ENCODE measurements around the gene C1orf56.

C1orf56 gene

GRCh38 chr1:151024540-151025146 lies 22.9 kb upstream of the C1orf56 start:
- peak; percentile 39 for DNase-seq (ENCODE audit: low read depth)
- TF ChIP-seq, protein P1, sequence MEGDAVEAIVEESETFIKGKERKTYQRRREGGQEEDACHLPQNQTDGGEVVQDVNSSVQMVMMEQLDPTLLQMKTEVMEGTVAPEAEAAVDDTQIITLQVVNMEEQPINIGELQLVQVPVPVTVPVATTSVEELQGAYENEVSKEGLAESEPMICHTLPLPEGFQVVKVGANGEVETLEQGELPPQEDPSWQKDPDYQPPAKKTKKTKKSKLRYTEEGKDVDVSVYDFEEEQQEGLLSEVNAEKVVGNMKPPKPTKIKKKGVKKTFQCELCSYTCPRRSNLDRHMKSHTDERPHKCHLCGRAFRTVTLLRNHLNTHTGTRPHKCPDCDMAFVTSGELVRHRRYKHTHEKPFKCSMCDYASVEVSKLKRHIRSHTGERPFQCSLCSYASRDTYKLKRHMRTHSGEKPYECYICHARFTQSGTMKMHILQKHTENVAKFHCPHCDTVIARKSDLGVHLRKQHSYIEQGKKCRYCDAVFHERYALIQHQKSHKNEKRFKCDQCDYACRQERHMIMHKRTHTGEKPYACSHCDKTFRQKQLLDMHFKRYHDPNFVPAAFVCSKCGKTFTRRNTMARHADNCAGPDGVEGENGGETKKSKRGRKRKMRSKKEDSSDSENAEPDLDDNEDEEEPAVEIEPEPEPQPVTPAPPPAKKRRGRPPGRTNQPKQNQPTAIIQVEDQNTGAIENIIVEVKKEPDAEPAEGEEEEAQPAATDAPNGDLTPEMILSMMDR (IDR thresholded peaks at IDR 0.05; ENCODE audit: low read depth, low read length, missing control alignments): peak; percentile 81
- H3K4me3 ChIP-seq (ENCODE audit: low read depth, low read length): no peak overlapping the region

GRCh38 chr1:151026460-151026859 lies 21.1 kb upstream of the C1orf56 start:
- H3K4me3 ChIP-seq (ENCODE audit: low read depth, low read length): no peak overlapping the region
- DNase-seq (ENCODE audit: low read depth): no peak
- TF ChIP-seq, protein P1 (IDR thresholded peaks at IDR 0.05; ENCODE audit: low read depth, low read length, missing control alignments): no peak

- DNase-seq (ENCODE audit: low read depth): no peak
- TF ChIP-seq, protein P1 (IDR thresholded peaks at IDR 0.05; ENCODE audit: low read depth, low read length, missing control alignments): no peak
Observed at GRCh38 chr1:151032164-151032563, 15.4 kb upstream of the C1orf56 start.

DNA sequence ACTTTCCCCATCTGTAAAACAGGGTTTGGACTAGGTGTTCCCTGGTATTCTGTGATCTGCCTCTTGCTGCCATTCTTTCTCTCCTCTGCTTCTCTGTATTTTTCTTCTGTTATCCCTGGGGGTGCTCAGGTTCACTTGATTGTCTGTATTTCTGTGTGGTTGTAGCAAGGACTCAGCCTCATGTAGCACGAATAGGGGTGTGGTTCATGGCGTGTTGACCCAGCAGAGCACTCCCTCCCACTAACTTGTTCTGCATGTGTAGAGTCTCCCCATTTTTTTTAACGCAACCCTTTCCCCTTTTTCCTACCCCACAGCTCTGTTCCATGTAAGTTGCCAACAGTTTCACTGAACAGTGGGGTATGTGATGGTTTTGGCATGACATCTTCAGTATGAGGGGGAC lies 12.4 kb upstream of the C1orf56 start:
- DNase-seq (ENCODE audit: low read depth): no peak
- no peak overlapping the region for H3K4me3 ChIP-seq (ENCODE audit: low read depth, low read length)
- TF ChIP-seq, protein P1 (IDR thresholded peaks at IDR 0.05; ENCODE audit: low read depth, low read length, missing control alignments): no peak

More at GRCh38 chr1:151032164-151032563, 15.4 kb upstream of the C1orf56 start:
- no peak overlapping the region for H3K4me3 ChIP-seq (ENCODE audit: low read depth, low read length)

DNA sequence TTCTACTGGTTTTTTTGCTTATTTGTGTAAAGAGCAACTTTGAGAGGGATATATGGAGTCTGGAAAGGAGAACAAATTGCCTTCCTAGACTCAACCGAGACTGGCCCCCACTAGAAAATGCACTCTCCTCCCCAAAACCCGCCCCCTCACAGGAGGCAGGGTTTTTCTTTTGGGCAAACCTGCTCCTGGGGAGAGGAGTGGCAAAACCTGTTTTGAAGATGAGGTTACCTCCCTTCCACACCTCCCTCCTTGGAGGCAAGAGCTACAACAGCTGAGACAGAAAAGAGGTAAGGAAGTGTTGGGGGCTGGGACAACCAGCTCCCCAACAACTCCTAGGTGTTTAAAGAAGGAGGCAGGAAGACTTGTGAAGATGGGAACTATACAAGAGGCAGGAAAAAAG lies 11.2 kb upstream of the C1orf56 start, which contains the start of gene BNIPL:
TSS of gene BNIPL (plus strand) at position 231 of the 400 bp plus-strand sequence. CDS start at position 371, 140 bp downstream.
- TF ChIP-seq, protein P1 (IDR thresholded peaks at IDR 0.05; ENCODE audit: low read depth, low read length, missing control alignments): no peak
- no peak for DNase-seq (ENCODE audit: low read depth)
- H3K4me3 ChIP-seq (ENCODE audit: low read depth, low read length): no peak within 1 kb of the TSS

- DNase-seq (ENCODE audit: low read depth): no peak
- H3K4me3 ChIP-seq (ENCODE audit: low read depth, low read length): no peak overlapping the region
- TF ChIP-seq, protein P1 (IDR thresholded peaks at IDR 0.05; ENCODE audit: low read depth, low read length, missing control alignments): no peak
Observed at GRCh38 chr1:151037032-151037431, 10.5 kb upstream of the C1orf56 start.

GRCh38 chr1:151039521-151039920 lies 8.0 kb upstream of the C1orf56 start:
- TF ChIP-seq, protein P1 (IDR thresholded peaks at IDR 0.05; ENCODE audit: low read depth, low read length, missing control alignments): no peak
- H3K4me3 ChIP-seq (ENCODE audit: low read depth, low read length): no peak overlapping the region
- no peak for DNase-seq (ENCODE audit: low read depth)
